WTC11 (cell line): ENCODE data around the gene CORO2B. TPM values are rescaled to one million over a fixed set of nuclear protein-coding genes. Genes with fewer than 3 reads are reported as not detected.

Experiments
- ATAC-seq: fragments of 200-7000 bp; cut with Tn5 transposase; 2 replicates; pipeline ENCODE4 v1.10.0; 2021; ENCODE audit warnings: mild to moderate bottlenecking, moderate library complexity
- CTCF ChIA-PET: fragments of 300-600 bp; sonication (Branson Sonifier 250); formaldehyde crosslinking; loops from one replicate; lab custom pipeline; 2021; ENCODE audit warnings: antibody characterized with exemption; lab: Charles Lee
- POLR2A ChIA-PET: fragments of 350-600 bp; sonication (Branson Sonifier 250); formaldehyde crosslinking; loops from one replicate; lab custom pipeline; 2021; ENCODE audit warnings: antibody characterized with exemption; lab: Charles Lee
- DNase-seq: peaks from one replicate; pipeline ENCODE4 v3.0.0; 2021; ENCODE audit warnings: low spot score
- H3K27ac Mint-ChIP-seq: 2 replicates; pipeline ENCODE4 v1.8.0; 2021; ENCODE audit warnings: mixed read lengths
- H3K27me3 Mint-ChIP-seq: 2 replicates; pipeline ENCODE4 v1.8.0; 2021; ENCODE audit warnings: low read depth, mild to moderate bottlenecking, moderate library complexity, mixed read lengths
- H3K36me3 Mint-ChIP-seq: 2 replicates; pipeline ENCODE4 v1.8.0; 2021; ENCODE audit warnings: mixed read lengths
- H3K4me1 Mint-ChIP-seq: 2 replicates; pipeline ENCODE4 v1.8.0; 2022; ENCODE audit warnings: mixed read lengths
- H3K4me3 Mint-ChIP-seq: 2 replicates; pipeline ENCODE4 v1.8.0; 2021; ENCODE audit warnings: mild to moderate bottlenecking, moderate library complexity, mixed read lengths
- H3K9me3 Mint-ChIP-seq: 2 replicates; pipeline ENCODE4 v1.8.0; 2021; ENCODE audit warnings: mixed read lengths
- AFF4 ChIP-seq: sonication (generic); formaldehyde crosslinking; IDR thresholded peaks from 2 replicates; pipeline ENCODE4 v1.8.1; 2023; ENCODE audit warnings: mild to moderate bottlenecking, missing genetic modification reagents, borderline replicate concordance
- AR ChIP-seq: fragments of 250-450 bp; sonication (Bioruptor Pico); IDR thresholded peaks from 2 replicates; pipeline ENCODE4 v1.9.0; 2021; ENCODE audit warnings: mild to moderate bottlenecking
- EMX1 ChIP-seq: fragments of 250-450 bp; sonication (Bioruptor Pico); IDR thresholded peaks from 2 replicates; pipeline ENCODE4 v1.8.0; 2021; ENCODE audit warnings: mild to moderate bottlenecking
- NFATC4 ChIP-seq: fragments of 250-450 bp; sonication (Bioruptor Pico); IDR thresholded peaks from 2 replicates; pipeline ENCODE4 v1.9.0; 2021; ENCODE audit warnings: mild to moderate bottlenecking
- NR3C1 ChIP-seq: sonication (generic); formaldehyde crosslinking; conservative IDR thresholded peaks from 2 replicates; pipeline ENCODE4 v1.8.1; 2023; ENCODE audit warnings: low read depth, mild to moderate bottlenecking, missing genetic modification reagents
- OVOL2 ChIP-seq: fragments of 250-450 bp; sonication (Bioruptor Pico); IDR thresholded peaks from 2 replicates; pipeline ENCODE4 v1.9.0; 2021; ENCODE audit warnings: mild to moderate bottlenecking, borderline replicate concordance
- RORB ChIP-seq: fragments of 250-450 bp; sonication (Bioruptor Pico); IDR thresholded peaks from 2 replicates; pipeline ENCODE4 v1.9.0; 2021; ENCODE audit warnings: mild to moderate bottlenecking
- total RNA-seq: library from RNA; stranded (reverse); gene quantifications from 3 replicates; pipeline ENCODE4 v1.2.3, GENCODE V29; 2021

Gene CORO2B
- total RNA-seq, 1 experiment from 2014 or later: 4.9 TPM

- H3K27ac Mint-ChIP-seq: peak overlapping the region; percentile 13; the same call in 1 of the 2 replicates
- TF ChIP-seq EMX1: peak; percentile 10; the same call in 1 of the 2 replicates
- TF ChIP-seq RORB (CRISPR knock-in tag): no peak
- TF ChIP-seq AFF4 (CRISPR knock-in tag): no peak
- peak; percentile 24; the same call in 1 of the 2 replicates for TF ChIP-seq NFATC4
- no peak for TF ChIP-seq NR3C1 (CRISPR knock-in tag)
- TF ChIP-seq AR: 0 out of 2 replicates have a peak, but pooled peaks have one; percentile 37
- TF ChIP-seq OVOL2 (CRISPR knock-in tag): no peak
- TF ChIP-seq, all 79 proteins: peak for 3
- Mint-ChIP-seq H3K9me3 (peaks cover 6% of the 10 kb centered on the region), H3K36me3 (peaks cover 33% of the 10 kb centered on the region), H3K4me1 (peaks cover 13% of the 10 kb centered on the region), H3K4me3 (no peak overlapping the region), H3K27me3 (peaks cover 10% of the 10 kb centered on the region; the same call in 1 of the 2 replicates)
- CTCF ChIA-PET: interaction anchor here (1.3 to 3.1 kb wide), 3 partner anchors 99 to 148 kb away, joined by 5 to 12 read pairs (median 10); no protein-coding TSS in a partner anchor
- DNase-seq (no peak), ATAC-seq (peak; percentile 55)
- POLR2A ChIA-PET: no interaction called here
These were observed 197.9 kb downstream of the CORO2B start for GRCh38 chr15:68776477-68777270.

Other genes with a start within 250 kb of the CORO2B start
- 0.11 to 0.60 TPM (median 0.15 TPM) in 3 replicates for gene ITGA11, start 146.8 kb upstream of the CORO2B start, total RNA-seq
- 232 to 253 TPM (median 242 TPM) in 3 replicates for gene ANP32A, start 241.9 kb downstream of the CORO2B start, total RNA-seq